Fibroblast of lung (primary cell): ENCODE measurements around the gene CAP1. TPM values are rescaled to one million over a fixed set of nuclear protein-coding genes. Genes with fewer than 3 reads are reported as not detected.

Experiments used
- DNase-seq, 2 donors: peaks; one replicate each; pipeline versions ENCODE4 v3.0.0 to v3.0.0-alpha.2; 2010; ENCODE audit warnings: low read depth in 2 of 2
- H2AFZ ChIP-seq: 2 replicates; pipeline ENCODE4 v1.5.1; 2012; ENCODE audit warnings: low read length, control low read depth, inconsistent platforms
- H3K27ac ChIP-seq: 2 replicates; pipeline ENCODE4 v1.5.1; 2011; ENCODE audit warnings: low read length, control low read depth; ENCODE audit not compliant: insufficient read depth
- H3K27me3 ChIP-seq: 2 replicates; pipeline ENCODE4 v1.5.1; 2011; ENCODE audit warnings: mild to moderate bottlenecking, low read length; ENCODE audit not compliant: control insufficient read depth, insufficient read depth
- H3K36me3 ChIP-seq: 2 replicates; pipeline ENCODE4 v1.5.1; 2011; ENCODE audit warnings: low read length; ENCODE audit not compliant: control insufficient read depth, insufficient read depth
- H3K4me1 ChIP-seq: 2 replicates; pipeline ENCODE4 v1.5.1; 2011; ENCODE audit warnings: low read length; ENCODE audit not compliant: control insufficient read depth, insufficient read depth; ENCODE audit errors: extremely low read depth
- H3K4me2 ChIP-seq: 2 replicates; pipeline ENCODE4 v1.5.1; 2011; ENCODE audit warnings: low read length, control low read depth; ENCODE audit not compliant: insufficient read depth; ENCODE audit errors: extremely low read depth
- H3K4me3 ChIP-seq, 4 experiments: fragments of 200-600 bp in 1 of 4; sonication (generic) in 1 of 4; replicated peaks in 1 of 4; 2 replicates each; pipeline ENCODE4 v1.5.1; 2011 to 2016; ENCODE audit warnings: low read length in 4 of 4, low read depth in 3 of 4, mild to moderate bottlenecking in 3 of 4, control low read depth in 2 of 4, inconsistent platforms in 1 of 4, mixed read lengths in 1 of 4; ENCODE audit not compliant: insufficient read depth in 1 of 4; ENCODE audit errors: control extremely low read depth in 1 of 4
- H3K79me2 ChIP-seq: 2 replicates; pipeline ENCODE4 v1.5.1; 2012; ENCODE audit warnings: mild to moderate bottlenecking, low read length, inconsistent platforms; ENCODE audit not compliant: control insufficient read depth, insufficient read depth
- H3K9ac ChIP-seq: 2 replicates; pipeline ENCODE4 v1.5.1; 2011; ENCODE audit warnings: mild to moderate bottlenecking, low read length, control low read depth; ENCODE audit not compliant: insufficient read depth
- H3K9me3 ChIP-seq: 2 replicates; pipeline ENCODE4 v1.5.1; 2012; ENCODE audit warnings: low read depth, low read length; ENCODE audit not compliant: control insufficient read depth, insufficient read depth
- H4K20me1 ChIP-seq: 2 replicates; pipeline ENCODE4 v1.5.1; 2011; ENCODE audit warnings: low read length; ENCODE audit not compliant: control insufficient read depth, insufficient read depth; ENCODE audit errors: extremely low read depth
- EZH2 ChIP-seq: IDR thresholded peaks from 2 replicates; pipeline ENCODE4 v1.5.1; 2012; ENCODE audit warnings: low read length, control low read depth, mild to moderate bottlenecking; ENCODE audit errors: missing control alignments
- polyA plus RNA-seq, 2 donors: library from polyadenylated mRNA; depleted of rRNA in 1 of 2; stranded (reverse) in 1 of 2; unstranded in 1 of 2; fragments of >200 nt; gene quantifications; 2 replicates each; pipeline ENCODE4 v1.2.1, GENCODE V29; 2011 to 2012; ENCODE audit warnings: missing spikeins in 1 of 2
- total RNA-seq: library from RNA; depleted of rRNA; stranded (reverse); fragments of >200 nt; gene quantifications from 2 replicates; pipeline ENCODE4 v1.2.1, GENCODE V29; 2014
- TF ChIP-seq, protein P1 (sequence below), 2 donors: IDR thresholded peaks in 1 of 2; conservative IDR thresholded peaks in 1 of 2; 1 replicate in 1 of 2; 2 replicates in 1 of 2; pipeline ENCODE4 v1.5.1; 2011 to 2012; ENCODE audit warnings: low read length in 2 of 2, control low read depth in 1 of 2, inconsistent platforms in 1 of 2, low read depth in 1 of 2, mild to moderate bottlenecking in 1 of 2

The CAP1 gene
- total and polyA plus RNA-seq, 2 donors (not counting 1 experiment from before 2014, with no cell fraction given): 352 to 836 TPM

DNA sequence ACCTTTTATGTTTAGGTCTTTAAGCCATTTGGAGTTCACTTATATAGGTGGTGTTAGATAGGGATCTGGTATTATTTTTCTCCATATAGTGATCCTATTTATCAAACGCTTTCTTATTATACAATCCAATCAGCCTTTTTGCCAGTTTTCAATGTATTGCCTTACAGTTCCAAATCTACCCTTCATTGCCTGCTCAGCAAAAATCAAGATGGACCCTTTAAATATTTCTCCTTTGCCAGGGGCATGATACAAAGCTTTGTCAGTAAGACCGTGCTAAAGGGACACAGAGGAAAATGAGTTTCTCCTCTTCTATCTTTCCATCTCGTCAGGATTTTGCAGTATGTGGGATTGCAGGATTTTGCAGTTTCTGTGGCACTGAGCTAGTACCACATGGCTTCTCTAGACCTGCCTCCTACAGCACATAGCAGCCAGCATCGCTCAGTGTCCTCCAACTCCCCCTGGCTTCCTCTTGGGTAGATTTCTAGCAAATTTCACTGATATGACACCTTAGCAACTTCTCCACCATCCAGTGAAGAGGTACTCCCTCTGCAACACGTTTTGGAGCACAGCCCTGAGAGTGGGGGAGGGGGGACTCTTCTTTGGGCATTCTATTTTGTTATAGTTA, 22.5 kb upstream of the CAP1 start:
- Histone ChIP-seq H3K4me2 (no peak overlapping the region), H4K20me1 (no peaks in the 10 kb centered on the region), H3K79me2 (no peaks in the 10 kb centered on the region), H3K27ac (no peak overlapping the region), H3K27me3 (no peaks in the 10 kb centered on the region), H2AFZ (no peak overlapping the region), H3K9me3 (no peaks in the 10 kb centered on the region), H3K9ac (no peak overlapping the region), H3K4me3 (no peak overlapping the region), H3K36me3 (no peaks in the 10 kb centered on the region), H3K4me1 (peaks cover 3% of the 10 kb centered on the region)
- TF ChIP-seq, protein P1, sequence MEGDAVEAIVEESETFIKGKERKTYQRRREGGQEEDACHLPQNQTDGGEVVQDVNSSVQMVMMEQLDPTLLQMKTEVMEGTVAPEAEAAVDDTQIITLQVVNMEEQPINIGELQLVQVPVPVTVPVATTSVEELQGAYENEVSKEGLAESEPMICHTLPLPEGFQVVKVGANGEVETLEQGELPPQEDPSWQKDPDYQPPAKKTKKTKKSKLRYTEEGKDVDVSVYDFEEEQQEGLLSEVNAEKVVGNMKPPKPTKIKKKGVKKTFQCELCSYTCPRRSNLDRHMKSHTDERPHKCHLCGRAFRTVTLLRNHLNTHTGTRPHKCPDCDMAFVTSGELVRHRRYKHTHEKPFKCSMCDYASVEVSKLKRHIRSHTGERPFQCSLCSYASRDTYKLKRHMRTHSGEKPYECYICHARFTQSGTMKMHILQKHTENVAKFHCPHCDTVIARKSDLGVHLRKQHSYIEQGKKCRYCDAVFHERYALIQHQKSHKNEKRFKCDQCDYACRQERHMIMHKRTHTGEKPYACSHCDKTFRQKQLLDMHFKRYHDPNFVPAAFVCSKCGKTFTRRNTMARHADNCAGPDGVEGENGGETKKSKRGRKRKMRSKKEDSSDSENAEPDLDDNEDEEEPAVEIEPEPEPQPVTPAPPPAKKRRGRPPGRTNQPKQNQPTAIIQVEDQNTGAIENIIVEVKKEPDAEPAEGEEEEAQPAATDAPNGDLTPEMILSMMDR (conservative IDR thresholded peaks at IDR 0.05 in 1 of 2, IDR thresholded peaks at IDR 0.05 in 1 of 2; ENCODE audit: low read depth in 1 of 2, low read length in 2 of 2): no peak
- TF ChIP-seq EZH2: no peak
- no peak for DNase-seq

DNA sequence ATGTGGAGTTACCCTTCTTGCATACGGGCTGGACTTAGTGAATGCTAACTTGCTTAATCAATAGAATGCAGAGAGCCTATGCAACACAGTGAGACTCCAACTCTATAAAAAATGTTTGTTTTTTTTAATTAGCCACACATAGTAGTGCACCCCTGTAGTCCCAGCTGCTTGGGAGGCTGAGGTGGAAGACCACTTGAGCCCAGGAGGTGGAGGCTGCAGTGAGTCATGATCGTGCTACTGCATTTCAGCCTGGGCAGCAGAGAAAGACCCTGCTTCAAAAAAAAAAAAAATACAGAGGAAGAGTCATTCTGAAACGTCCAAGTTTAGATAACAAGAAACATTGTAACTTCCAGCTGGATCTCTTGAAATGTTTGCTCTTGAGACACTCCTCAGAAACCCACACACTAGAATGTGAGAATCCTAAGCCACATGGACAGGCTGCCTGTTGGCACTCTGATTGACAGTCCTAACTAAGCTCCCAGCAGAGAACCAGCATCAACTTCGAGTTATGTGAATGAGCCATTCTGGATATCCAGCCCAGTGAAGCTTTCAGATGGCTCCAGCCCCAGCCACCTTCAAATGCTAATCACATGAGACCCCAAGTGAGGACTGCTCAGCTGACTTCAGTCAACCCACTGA, 20.0 kb upstream of the CAP1 start:
- Histone ChIP-seq H3K9me3 (no peaks in the 10 kb centered on the region), H3K27me3 (no peaks in the 10 kb centered on the region), H3K4me2 (no peak overlapping the region), H3K79me2 (no peaks in the 10 kb centered on the region), H3K27ac (no peak overlapping the region), H3K4me3 (no peak overlapping the region), H3K4me1 (peaks cover 2% of the 10 kb centered on the region), H2AFZ (peak overlapping the region; percentile 44), H3K36me3 (no peaks in the 10 kb centered on the region), H3K9ac (no peak overlapping the region), H4K20me1 (no peaks in the 10 kb centered on the region)
- TF ChIP-seq EZH2: no peak
- TF ChIP-seq, protein P1 (conservative IDR thresholded peaks at IDR 0.05 in 1 of 2, IDR thresholded peaks at IDR 0.05 in 1 of 2; ENCODE audit: low read depth in 1 of 2, low read length in 2 of 2): no peak
- peak in 1 of 2 donors; percentile 32 for DNase-seq

DNA sequence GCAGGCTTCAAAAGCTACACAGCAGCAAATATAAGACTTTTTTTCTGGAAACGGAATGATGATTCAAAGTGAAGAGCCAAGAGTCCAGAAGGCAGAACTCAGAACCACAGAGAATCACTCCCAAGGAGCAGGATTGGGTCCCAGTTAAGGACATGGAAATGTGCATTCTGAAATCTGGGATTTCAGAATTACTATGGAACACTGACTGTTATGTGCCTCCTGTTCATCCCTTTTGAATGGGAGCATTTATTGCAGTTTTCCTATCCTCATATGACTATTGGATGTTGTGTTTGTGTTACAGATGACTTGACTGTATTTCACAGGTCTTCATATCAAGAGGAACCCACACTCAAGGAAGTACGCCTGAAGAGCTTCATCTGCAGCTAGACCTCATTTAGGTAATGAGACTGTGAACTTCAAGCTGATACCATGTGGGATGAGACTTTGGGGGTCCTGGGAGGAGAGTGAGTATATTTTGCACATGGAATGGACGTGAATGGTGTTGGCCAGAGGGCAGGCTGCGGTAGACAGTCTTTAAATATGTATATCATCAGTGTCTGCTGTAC, 17.1 kb upstream of the CAP1 start:
- H4K20me1 ChIP-seq: no peaks in the 10 kb centered on the region
- no peak overlapping the region for H3K9ac ChIP-seq

More for the DNA sequence above, 17.1 kb upstream of the CAP1 start:
- no peak overlapping the region for H3K4me3 ChIP-seq
- TF ChIP-seq, protein P1 (conservative IDR thresholded peaks at IDR 0.05 in 1 of 2, IDR thresholded peaks at IDR 0.05 in 1 of 2; ENCODE audit: low read depth in 1 of 2, low read length in 2 of 2): no peak
- no peak for TF ChIP-seq EZH2
- H3K4me2 ChIP-seq: no peak overlapping the region
- H3K27ac ChIP-seq: no peak overlapping the region
- H3K79me2 ChIP-seq: no peaks in the 10 kb centered on the region
- H2AFZ ChIP-seq: no peak overlapping the region
- no peaks in the 10 kb centered on the region for H3K36me3 ChIP-seq
- H3K9me3 ChIP-seq: no peaks in the 10 kb centered on the region
- DNase-seq: no peak
- no peaks in the 10 kb centered on the region for H3K4me1 ChIP-seq
- H3K27me3 ChIP-seq: no peaks in the 10 kb centered on the region
